Neural crest cell (in vitro differentiated cells): ENCODE measurements around the gene RHEB. TPM values are rescaled to one million over a fixed set of nuclear protein-coding genes. Genes with fewer than 3 reads are reported as not detected.

Experiments
- DNase-seq: peaks from one replicate; pipeline ENCODE4 v3.0.0; 2021; ENCODE audit warnings: low read depth, mixed read lengths, low spot score
- H3K27ac Mint-ChIP-seq: one replicate; pipeline ENCODE4 v1.8.0; 2021; ENCODE audit warnings: mild to moderate bottlenecking, mixed read lengths; ENCODE audit not compliant: unreplicated experiment
- H3K27me3 Mint-ChIP-seq: 2 replicates; pipeline ENCODE4 v1.8.0; 2021; ENCODE audit warnings: low read depth, mild to moderate bottlenecking, mixed read lengths
- H3K36me3 Mint-ChIP-seq: 2 replicates; pipeline ENCODE4 v1.8.0; 2021; ENCODE audit warnings: low read depth, mild to moderate bottlenecking, mixed read lengths
- H3K4me1 Mint-ChIP-seq: 2 replicates; pipeline ENCODE4 v1.8.0; 2021; ENCODE audit warnings: mixed read lengths
- H3K4me3 Mint-ChIP-seq: one replicate; pipeline ENCODE4 v1.8.0; 2021; ENCODE audit warnings: mild to moderate bottlenecking, mixed read lengths
- H3K9me3 Mint-ChIP-seq: 2 replicates; pipeline ENCODE4 v1.8.0; 2021; ENCODE audit warnings: mixed read lengths
- total RNA-seq: library from RNA; stranded (reverse); gene quantifications from 2 replicates; pipeline ENCODE4 v1.2.1, GENCODE V29; 2021
- TF ChIP-seq, protein P1 (sequence below): fragments of 200-600 bp; sonication (generic); conservative IDR thresholded peaks from 2 replicates; pipeline ENCODE4 v1.5.0; 2021; ENCODE audit warnings: antibody characterized with exemption, mild to moderate bottlenecking

Gene RHEB
- total RNA-seq, 1 donor from 2014 or later: 92.9 TPM

DNA sequence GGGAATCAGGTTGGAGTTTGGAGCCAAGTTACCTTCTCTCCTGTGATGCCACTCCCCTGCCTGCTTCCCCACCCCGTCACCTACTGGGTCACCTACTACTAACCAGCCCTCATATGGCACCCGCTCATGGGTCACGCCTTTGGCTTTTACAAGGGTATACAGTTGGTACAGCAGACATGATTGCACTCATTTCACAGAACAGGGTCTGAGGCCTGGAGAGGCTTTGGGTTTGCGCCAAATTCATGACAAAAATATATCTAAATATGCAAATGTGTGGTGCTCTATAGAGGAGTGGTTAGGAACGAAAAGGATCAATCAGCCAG lies 90.5 kb downstream of the RHEB start:
- Mint-ChIP-seq H3K36me3 (no peaks in the 10 kb centered on the region), H3K4me1 (peaks cover 25% of the 10 kb centered on the region), H3K4me3 (no peak overlapping the region), H3K27ac (no peak overlapping the region), H3K9me3 (no peaks in the 10 kb centered on the region), H3K27me3 (no peaks in the 10 kb centered on the region)
- DNase-seq: no peak
- TF ChIP-seq, protein P1, sequence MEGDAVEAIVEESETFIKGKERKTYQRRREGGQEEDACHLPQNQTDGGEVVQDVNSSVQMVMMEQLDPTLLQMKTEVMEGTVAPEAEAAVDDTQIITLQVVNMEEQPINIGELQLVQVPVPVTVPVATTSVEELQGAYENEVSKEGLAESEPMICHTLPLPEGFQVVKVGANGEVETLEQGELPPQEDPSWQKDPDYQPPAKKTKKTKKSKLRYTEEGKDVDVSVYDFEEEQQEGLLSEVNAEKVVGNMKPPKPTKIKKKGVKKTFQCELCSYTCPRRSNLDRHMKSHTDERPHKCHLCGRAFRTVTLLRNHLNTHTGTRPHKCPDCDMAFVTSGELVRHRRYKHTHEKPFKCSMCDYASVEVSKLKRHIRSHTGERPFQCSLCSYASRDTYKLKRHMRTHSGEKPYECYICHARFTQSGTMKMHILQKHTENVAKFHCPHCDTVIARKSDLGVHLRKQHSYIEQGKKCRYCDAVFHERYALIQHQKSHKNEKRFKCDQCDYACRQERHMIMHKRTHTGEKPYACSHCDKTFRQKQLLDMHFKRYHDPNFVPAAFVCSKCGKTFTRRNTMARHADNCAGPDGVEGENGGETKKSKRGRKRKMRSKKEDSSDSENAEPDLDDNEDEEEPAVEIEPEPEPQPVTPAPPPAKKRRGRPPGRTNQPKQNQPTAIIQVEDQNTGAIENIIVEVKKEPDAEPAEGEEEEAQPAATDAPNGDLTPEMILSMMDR: no peak

DNA sequence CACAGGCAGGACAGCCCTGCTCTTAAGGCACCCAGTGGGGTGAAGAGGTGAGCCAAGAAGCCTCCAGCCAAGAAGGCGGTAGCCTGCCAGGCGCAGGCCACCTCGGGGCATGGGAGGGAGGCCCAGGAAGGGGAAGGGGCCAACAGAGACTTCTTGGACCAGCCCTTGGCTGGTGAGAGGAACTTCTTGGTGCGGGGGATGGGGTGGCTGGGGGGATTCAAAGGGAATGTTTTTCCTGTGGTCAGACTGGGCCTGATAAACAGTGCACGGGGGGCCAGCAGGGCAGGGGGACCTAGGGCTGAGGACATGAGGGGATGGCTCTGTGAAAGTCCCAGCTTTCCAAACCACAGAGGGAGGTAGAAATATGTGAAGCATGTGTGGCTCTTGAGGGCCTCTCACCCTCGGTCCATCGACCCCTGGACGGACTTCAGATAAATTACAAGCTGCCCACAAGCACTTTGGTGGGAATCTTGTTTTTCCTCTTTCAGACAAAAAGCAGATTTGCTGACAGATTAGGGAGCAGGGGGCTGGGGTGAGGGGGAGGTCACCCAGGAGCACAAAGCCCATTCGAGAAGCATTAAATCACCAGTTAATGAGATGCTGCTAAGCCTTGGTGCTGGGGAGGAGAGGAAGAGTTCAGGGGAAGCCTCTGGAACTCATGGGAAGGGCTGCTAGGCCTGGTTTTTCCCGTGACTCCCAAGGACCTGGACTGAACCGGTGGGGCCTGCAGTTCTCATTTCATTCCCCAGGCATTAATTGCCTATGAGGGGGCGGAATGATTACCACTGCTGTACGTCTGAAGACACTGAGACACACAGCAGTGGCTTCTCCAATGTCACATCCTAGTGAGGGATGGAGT lies 91.1 kb downstream of the RHEB start:
- Mint-ChIP-seq H3K27me3 (no peaks in the 10 kb centered on the region), H3K9me3 (no peaks in the 10 kb centered on the region), H3K4me1 (peaks cover 25% of the 10 kb centered on the region), H3K27ac (peak overlapping the region; percentile 83), H3K36me3 (no peaks in the 10 kb centered on the region), H3K4me3 (no peak overlapping the region)
- TF ChIP-seq, protein P1: no peak
- DNase-seq: no peak

DNA sequence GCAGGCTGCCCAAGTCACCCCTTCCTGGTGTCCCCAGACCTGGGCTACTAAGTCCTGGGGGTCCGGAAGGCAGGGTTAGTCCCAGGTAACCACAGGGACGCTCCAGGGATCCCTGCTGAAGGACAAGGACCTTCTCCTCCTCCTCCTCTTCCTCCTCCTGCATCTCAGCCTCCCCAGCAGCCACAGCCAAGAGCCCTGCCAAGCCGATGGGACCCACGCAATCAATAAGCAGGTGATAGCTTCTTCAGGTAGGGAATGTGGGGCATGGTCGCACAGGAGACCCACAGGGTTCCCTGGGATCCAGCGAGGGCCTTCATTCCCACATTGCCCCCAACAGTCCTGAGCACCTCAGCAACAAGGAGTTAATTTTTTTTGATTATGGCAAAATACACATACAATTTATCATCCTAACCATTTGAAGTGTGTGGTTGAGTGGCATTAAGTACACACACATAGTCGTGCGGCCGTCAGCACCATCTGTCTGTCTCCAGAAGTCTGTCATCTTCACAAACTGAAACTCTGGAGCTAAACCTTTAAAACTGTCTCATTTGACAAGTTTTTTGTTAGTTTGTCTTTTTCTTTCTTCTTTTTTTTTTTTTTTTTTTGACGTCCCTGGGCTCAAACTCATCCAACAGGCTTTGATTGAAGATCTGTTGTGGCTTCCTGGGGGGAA lies 91.9 kb downstream of the RHEB start:
- Mint-ChIP-seq H3K9me3 (no peaks in the 10 kb centered on the region), H3K36me3 (no peaks in the 10 kb centered on the region), H3K27ac (peak overlapping the region; percentile 43), H3K4me1 (peaks cover 25% of the 10 kb centered on the region), H3K4me3 (no peak overlapping the region), H3K27me3 (no peaks in the 10 kb centered on the region)
- no peak for DNase-seq
- TF ChIP-seq, protein P1: no peak

DNA sequence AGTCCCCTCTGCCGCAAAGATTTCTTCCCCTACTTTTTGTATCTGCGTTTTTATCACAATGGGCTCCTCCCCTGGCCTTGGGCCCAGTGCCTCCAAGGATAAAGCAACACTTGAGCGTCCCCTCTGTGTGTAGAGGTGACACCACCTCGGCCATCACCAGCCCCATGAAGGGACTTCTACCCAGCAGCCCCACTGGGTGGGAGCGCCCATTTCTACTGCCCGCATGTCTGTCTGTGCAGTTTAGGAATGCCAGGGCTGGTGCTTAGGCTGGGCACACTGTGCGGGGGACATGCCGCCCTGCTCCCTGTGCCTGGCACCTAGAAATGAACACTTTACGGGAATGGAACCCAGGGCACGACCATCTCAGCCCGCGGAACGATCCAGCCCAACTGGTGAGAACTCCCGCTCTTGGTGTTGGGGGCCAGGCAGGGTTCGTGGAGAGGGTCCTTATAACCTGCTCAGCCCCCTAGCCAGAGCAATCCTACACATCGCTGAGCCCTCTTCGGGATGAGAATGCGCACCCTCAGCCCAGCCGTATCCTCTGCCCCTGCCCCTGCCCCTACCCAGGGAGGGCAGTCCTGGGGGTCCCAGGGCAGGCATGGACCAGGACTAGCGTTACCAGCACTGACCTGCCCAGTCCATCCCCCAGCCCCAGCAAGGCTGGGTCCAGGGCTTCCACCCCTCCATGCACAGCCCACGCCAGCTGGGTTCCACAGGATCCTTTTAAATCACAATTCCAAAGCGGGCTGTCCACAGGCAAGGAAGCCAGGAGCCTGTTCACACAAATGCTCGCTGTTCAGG lies 92.6 kb downstream of the RHEB start:
- DNase-seq: no peak
- Mint-ChIP-seq H3K27me3 (no peaks in the 10 kb centered on the region), H3K4me3 (no peak overlapping the region), H3K9me3 (peaks cover 4% of the 10 kb centered on the region), H3K36me3 (peaks cover under 1% of the 10 kb centered on the region), H3K4me1 (peaks cover 25% of the 10 kb centered on the region), H3K27ac (no peak overlapping the region)
- TF ChIP-seq, protein P1: no peak

DNA sequence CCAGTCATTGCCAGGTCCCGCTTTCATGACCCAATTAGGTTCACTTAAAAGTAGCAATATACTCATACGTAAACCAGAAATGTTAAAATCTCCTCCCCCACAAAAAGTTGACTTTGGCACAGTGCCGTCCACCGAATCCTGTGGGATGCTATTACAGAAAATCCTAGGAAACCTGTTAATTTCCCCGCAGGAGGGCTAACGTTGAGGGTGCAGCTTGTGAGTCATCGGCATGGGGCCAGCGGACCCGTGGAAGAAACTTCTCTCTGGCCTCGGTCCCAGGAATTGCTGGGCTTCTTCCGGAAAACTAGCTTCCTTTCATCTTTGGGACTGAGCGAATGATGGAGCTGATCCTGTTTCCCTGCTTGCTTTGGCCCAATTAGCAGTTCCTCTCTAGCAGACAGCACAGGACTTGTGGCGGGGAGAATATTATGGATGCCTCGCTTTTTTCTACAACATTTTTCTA lies 93.2 kb downstream of the RHEB start:
- H3K27me3 Mint-ChIP-seq: no peaks in the 10 kb centered on the region
- H3K36me3 Mint-ChIP-seq: peaks cover 3% of the 10 kb centered on the region
- H3K9me3 Mint-ChIP-seq: peaks cover 8% of the 10 kb centered on the region
- no peak overlapping the region for H3K4me3 Mint-ChIP-seq
- DNase-seq: no peak
- H3K4me1 Mint-ChIP-seq: peaks cover 25% of the 10 kb centered on the region
- TF ChIP-seq, protein P1: no peak
- no peak overlapping the region for H3K27ac Mint-ChIP-seq
